Stomach (tissue), 4 donors: Measurements from ENCODE around the gene THBD.

Experiments
- EP300 ChIP-seq: sonication (generic); formaldehyde crosslinking; IDR thresholded peaks from one replicate; pipeline ENCODE4 v1.6.1; 2017; ENCODE audit warnings: antibody characterized with exemption
- POLR2A ChIP-seq, 4 donors: fragments of 450-650 bp; IDR thresholded peaks; one replicate each; pipeline ENCODE4 v1.6.1; 2016; ENCODE audit warnings: antibody characterized with exemption in 4 of 4, control low read depth in 2 of 4, mild to moderate bottlenecking in 1 of 4, moderate library complexity in 1 of 4
- POLR2AphosphoS5 ChIP-seq, 3 donors: sonication (generic); formaldehyde crosslinking; IDR thresholded peaks; one replicate each; pipeline ENCODE4 v1.6.1; 2016; ENCODE audit warnings: antibody characterized with exemption in 3 of 3
- TF ChIP-seq, protein P1 (sequence below), 7 experiments: fragments of 450-650 bp in 4 of 7; fragments of 200-600 bp in 3 of 7; sonication (generic) in 3 of 7; IDR thresholded peaks; one replicate each; pipeline ENCODE4 v1.5.1; 2016 to 2019; ENCODE audit warnings: antibody characterized with exemption in 7 of 7, control low read depth in 2 of 7, mild to moderate bottlenecking in 1 of 7

DNA sequence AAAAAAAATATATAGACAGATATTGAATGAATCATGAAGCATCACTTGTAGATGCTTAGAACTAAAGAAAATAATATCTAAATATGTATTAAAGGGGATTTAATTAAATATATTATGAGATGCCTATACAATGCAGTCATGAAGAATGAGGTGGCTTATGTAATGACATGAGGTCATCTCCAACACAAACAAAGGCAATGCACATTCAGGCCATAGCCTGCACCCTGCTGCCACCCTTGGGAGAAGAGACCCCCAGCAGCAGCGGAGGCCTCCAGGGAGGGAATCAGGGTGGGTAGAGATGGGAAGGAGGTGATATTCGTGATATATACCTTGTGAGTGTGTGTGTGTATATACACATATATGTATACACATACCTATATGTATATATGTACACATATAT is 40.8 kb downstream of the THBD start:
- TF ChIP-seq POLR2AphosphoS5 (IDR thresholded peaks at IDR 0.05) (no peak), POLR2A (IDR thresholded peaks at IDR 0.05) (no peak), EP300 (no peak)
- TF ChIP-seq, protein P1, sequence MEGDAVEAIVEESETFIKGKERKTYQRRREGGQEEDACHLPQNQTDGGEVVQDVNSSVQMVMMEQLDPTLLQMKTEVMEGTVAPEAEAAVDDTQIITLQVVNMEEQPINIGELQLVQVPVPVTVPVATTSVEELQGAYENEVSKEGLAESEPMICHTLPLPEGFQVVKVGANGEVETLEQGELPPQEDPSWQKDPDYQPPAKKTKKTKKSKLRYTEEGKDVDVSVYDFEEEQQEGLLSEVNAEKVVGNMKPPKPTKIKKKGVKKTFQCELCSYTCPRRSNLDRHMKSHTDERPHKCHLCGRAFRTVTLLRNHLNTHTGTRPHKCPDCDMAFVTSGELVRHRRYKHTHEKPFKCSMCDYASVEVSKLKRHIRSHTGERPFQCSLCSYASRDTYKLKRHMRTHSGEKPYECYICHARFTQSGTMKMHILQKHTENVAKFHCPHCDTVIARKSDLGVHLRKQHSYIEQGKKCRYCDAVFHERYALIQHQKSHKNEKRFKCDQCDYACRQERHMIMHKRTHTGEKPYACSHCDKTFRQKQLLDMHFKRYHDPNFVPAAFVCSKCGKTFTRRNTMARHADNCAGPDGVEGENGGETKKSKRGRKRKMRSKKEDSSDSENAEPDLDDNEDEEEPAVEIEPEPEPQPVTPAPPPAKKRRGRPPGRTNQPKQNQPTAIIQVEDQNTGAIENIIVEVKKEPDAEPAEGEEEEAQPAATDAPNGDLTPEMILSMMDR (IDR thresholded peaks at IDR 0.05) = no peak
